HG03095 (cell line): ENCODE measurements around the gene SUN5.

Experiments used
- ATAC-seq: cut with Tn5 transposase; IDR thresholded peaks from one replicate; pipeline ENCODE4 v1.9.1; 2021; ENCODE audit warnings: moderate library complexity; ENCODE audit not compliant: unreplicated experiment

The SUN5 gene

GRCh38 chr20:33014336-33015113 is 10.3 kb upstream of the SUN5 start:
- ATAC-seq: no peak

DNA sequence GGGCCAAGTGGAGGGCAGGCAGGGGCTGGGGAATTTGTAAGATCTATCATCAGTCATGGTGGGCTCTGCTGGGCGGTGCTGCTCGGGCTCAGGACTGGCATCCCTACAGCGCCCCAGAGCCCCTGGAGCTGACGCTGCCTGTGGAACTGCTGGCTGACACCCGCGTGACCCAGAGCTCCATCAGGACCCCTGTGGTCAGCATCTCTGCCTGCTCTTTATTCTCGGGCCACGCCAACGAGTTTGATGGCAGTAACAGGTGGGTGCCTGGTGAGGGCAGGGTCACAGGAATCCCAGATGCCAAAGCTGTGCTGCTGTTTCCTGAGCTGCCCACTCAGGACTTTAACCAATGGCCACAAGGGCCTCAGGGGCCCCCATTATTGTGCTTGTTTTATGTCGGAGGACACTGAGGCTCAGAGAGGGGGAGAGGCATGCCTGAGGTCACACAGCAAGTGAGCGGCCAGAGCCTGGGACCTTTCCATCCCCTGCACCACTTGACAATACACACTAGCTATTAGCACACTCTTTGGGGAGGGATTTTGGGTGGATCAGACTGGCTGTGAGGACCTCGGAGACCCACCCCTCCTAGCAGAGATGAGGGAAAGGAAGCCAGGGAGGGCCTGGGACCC is 9.6 kb upstream of the SUN5 start:
- ATAC-seq: no peak

DNA sequence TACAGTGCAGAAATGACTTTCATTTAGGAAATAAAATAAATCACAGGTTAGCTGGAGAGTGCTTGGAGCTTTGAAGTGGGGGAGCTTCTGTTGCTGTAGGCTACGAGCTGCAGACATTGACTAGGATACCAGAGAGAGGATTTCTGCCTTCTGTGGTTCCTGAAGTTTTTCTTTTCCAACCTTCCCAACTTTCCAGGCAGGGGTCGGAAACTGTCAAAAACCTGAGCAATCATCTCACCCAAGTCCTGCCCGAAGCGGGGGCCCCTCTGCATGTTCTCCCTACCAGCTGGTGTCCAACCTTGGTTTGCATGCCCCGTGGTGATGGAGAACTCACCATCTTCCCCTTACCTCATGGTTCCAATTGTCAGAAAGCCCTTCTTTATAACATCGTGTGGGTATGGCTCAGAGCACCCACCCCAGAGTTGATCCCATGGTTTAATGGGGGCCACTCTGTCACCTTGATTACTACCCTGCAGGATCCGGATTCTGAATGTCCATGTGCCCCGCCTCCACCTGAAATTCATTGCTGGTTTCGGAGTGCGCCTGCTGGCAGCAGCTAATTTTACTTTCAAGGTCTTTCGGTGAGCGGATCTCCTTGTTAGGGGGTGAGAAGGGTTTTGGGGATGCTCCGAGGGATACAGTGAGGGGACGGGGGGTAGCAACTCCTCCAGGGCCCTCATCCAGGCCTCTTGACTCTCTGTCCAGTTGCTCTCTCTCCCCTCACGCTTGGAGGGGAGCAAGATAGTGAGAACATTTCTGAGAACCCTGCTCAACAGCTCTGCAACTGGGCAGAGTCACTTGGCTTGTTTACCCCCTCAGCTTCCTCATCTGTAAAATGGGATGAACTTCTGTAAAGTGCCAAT is 8.3 kb upstream of the SUN5 start:
- no peak for ATAC-seq

DNA sequence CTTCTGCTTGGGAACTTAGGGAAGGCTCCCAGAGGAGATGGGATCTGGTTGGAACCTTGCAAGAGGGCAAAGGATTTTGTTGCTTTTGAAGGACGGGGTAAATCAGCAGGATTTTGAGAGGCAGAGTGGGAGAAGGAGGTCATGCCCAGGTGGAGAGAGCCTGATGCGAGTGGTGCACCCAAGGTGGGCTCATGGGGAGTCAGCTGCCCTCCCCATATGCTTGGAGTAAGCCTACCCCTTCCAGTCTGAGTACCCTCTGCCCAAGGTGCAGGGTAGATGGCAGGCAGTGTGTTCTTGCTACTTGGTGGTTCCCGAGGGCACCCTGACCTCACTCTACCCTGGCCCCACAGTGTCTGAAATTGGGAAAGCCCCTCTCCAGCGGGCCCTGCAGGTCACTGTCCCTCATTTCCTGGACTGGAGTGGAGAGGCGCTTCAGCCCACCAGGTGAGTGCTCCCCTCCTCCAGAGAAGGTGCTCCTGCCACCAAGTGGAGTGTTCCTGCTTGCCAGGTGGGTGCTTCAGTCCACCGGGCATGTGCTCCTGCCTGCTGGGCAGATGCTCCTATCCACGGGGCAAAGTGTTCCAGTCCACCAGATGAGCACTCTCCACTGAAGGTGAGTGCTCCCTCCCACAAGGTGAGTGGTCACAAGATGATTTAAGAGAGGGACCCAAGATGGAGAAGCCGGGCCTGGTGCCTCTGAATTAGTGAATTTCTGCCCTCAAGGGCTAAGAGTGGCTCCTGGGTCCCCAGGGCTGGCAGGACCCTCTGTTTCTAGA is 6.6 kb upstream of the SUN5 start:
- ATAC-seq: no peak

DNA sequence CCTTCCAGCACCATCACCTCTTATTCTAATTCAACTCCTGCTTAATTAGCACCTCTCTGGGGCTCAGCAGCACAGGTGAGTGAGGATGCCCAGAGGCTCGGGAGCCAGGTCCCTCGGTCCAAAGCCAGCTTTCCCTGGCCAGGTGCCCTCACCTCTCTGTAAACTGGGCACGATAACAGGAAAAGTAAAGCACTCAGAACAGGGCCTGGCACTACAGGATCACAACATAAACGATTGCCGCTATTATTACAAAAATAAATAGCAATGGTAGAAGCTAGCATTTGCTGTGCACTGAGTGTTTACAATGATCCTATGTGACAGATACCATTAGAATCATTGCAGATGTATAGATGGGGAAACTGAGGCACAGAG is 5.9 kb upstream of the SUN5 start:
- no peak for ATAC-seq

GRCh38 chr20:33009214-33010132 is 5.2 kb upstream of the SUN5 start:
- no peak for ATAC-seq

DNA sequence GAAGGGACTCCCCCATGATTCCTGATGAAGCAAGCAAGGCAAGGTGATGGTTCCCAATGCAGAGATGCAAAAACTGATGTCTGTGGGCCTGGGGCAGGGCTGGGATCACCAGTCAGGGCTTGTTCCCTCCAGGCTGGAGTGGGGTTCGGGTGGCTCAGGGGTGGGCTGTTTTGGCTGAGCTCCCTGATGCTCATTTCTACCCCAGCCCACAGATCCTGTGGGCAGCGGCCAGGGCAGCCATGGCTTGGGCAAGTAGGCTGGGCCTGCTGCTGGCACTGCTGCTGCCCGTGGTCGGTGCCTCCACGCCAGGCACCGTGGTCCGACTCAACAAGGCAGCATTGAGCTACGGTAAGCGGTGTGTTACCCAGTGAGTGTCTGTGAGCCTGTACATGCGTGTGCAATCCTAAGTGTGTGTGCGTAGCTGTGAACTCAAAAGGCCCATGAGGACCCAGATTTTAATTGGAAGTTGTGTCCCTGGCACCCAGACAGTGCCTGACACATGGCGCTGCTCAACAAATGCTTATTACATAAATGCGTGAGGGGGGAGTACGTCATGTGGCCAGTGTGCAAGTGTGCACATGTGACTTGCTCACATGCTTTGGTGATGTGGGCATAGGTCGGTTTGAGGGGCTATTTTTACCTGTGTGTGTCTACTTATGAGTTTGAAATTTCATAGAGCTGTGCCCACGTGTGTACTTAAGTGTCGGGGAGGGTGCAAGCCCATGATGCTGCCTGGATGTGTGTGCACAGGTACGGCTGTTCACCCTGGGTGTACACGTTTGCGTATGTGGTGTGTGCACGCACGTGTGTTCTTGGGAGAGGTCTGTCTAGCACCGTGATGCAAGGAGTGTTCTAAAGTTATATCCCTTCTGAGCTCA is 4.3 kb upstream of the SUN5 start:
- no peak for ATAC-seq

DNA sequence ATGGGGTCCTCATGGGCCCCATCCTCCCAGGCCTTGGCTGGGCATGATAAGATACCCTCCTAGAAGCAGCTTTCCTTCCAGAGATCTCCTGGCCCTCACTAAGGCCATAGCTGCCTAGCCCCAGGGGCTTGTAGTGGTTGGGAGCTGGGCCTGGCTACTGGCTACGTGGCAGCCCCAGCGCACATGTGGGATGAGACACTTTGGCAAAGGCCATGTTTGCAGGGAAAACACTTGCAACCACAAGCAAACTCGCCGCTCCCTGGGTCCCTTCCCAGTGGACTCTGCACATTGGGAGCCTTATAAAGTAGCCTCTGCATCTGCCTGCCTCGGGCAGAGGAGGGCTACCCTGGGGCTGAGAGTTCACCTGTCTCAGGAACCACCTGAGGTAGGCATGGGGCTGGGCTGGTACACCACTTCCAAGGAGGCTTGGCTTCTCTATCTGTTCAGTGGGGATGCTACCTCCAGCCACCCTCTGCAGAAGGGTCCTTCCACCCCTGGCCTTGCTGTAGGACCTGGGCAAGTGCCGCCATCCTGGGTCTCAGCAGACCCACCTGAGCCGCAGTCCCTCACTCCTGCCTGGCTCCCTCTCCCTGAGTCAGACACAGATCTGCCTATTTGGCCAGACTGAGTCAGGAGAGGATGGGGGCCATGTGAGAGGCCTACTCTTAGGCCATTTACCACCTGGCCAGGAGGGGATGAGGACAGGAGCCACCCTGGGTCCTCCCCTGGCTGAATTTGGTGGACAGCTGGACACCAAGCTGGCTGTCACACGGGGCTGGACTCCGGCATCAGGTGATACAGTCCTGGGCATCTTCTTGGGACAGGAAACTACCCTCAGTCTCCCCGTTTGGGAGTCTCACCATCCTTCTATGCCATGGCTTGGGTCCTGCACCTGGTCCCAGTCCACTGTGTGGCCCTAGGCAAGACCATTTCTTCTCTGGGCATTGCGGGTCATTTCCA is 3.4 kb upstream of the SUN5 start, which contains the start of gene BPIFB2:
TSS of gene BPIFB2 (plus strand) at position 329 of the 960 bp plus-strand sequence. CDS start 871 bp downstream, outside the sequence.
- ATAC-seq: no peak

GRCh38 chr20:33006776-33007375 is 2.6 kb upstream of the SUN5 start:
- no peak for ATAC-seq

DNA sequence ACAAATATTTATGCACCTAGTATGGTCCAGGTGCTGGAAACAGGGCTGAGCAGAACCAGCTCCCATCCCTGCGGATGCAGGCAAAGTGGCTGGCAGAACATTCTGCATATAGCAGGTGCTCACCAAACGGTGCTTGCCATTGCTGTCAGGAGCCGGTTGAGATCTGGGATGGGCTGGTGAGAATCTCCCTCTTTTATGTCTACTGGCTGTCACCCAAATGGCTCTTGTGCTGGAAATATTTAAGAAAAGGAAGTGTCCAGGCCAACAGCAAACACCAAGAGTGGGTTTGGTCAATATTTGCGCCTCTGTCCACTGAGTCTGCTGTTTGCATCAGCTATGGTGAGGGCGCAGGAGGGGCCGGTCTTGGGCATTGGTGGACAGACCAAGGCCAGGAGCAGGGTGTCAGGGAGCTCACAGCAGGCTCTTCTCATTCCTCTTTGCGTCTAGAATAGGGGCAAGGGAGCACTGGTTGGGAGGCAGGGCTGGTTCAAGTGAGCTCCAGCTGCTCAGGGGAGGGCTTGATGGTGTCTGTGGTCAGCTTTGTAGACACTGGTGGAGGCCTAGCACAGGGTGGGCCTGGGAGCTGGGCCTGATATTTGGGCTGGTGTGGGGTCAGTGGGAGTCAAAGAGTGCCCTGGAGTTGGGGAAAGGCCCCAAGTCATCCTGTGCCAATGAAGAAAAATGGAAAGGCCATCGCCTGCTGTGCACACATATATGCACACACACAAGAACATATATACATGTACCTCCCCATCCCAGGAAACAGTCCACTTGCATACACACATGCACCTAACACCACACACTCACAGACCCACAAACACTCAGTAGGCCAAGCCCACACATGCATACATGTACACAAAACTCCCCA is 1.9 kb upstream of the SUN5 start:
- no peak for ATAC-seq

- ATAC-seq: no peak
Measured at GRCh38 chr20:33005132-33005566, 916 bp upstream of the SUN5 start.

DNA sequence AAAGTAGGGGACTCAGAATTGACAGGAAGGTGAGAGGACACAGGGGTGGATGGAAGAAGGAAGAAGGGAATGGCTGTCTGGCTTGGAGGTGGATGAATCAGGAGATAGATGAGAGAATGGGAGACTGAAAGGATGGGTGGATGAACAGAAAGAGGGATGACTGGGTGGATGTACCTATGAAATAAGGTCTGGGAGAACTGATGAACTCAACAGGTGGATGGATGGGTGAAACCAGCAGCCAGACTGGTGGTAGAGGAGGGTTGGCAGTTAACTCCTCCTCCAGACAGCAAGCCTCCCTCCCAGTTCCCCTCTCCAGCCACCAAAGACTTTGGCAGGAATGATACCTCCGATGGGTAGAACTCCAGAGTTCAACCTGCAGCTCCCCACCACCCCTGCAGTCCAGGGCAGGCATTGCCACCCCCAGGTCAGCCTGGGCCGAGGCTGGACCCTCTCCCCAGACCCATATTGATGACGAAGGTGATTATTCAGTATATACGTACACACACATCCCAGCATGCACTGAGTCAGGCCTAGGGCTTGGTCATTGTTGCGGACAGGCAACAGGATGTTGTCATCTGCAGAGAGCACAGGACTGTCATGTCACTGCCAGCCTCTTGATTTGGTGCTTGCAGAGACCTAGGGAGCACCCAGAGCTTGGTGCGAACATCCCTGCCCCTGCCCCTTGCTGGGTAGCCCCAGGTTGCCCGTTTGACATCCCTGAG is 2.0 kb downstream of the SUN5 start:
- ATAC-seq: no peak

- ATAC-seq: no peak
Measured at GRCh38 chr20:33000802-33001466, 3.3 kb downstream of the SUN5 start.

- ATAC-seq: no peak
Measured at GRCh38 chr20:32999603-33000250, 4.5 kb downstream of the SUN5 start.

- no peak for ATAC-seq
Measured at GRCh38 chr20:32997431-32997830, 6.8 kb downstream of the SUN5 start.
